Fibroblast of skin of back (primary cell): ENCODE measurements around the gene SNAI1.

ENCODE experiments used
- DNase-seq: peaks from one replicate; pipeline ENCODE4 v3.0.0-alpha.2; 2013

Gene SNAI1

GRCh38 chr20:50013976-50014375, 31.2 kb downstream of the SNAI1 start:
- no peak for DNase-seq

- no peak for DNase-seq
These were observed 32.1 kb downstream of the SNAI1 start for GRCh38 chr20:50014570-50015562.

DNA sequence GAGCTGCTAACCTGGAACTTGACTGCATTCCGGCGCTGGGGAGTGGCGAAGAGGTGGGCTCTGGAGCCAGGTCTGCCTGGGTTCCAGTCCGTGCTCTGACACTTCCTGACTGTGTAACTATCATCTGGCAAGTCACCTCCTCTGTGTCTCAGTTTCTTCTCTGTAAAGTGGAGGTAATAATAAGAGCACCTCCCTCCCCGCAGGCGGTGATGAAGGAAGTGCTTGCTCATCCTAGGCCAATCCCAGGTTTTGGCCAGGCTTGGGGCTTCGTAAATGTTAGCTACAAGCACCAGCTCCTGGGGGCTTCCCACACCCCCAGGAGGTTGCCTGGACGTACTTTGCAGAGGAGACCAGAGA, 32.8 kb downstream of the SNAI1 start:
- no peak for DNase-seq

DNA sequence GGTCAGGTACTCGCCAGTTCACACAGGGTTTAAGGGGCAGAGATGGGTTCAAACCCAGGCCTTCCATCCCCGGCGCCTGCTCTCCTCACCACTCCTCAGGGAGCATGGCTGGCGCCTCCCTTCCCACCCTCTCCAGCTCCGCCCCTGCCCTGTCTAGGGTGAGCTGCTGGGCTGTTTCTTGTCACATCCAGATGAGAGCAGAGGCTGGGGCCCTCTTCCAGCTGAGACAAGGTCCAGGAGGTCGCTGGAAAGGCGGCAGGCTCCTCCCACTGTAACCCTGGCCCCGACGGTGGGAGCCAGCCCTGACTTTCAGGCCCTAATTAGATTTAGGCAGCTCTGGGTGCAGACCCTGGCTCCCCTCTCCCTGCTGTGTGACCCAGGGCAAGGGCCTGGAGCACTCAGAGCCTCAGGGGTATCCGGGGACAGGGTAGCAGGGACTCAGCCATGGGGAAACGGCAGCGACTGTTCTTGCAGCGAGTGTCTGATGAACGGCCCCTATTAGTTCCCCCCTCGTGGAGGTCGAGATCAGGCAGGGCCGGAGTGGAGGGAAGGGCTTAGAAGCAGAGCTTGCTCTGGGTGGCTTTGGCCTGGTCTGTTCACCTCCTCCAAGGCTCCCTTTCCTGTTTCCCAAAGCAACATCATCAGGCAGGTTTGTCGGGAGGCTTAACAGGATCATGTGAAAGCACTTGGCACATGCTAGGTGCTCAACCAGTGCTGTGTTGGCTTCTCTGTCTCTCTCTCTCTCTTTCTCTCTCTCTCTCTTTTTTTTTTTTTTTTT, 33.4 kb downstream of the SNAI1 start:
- no peak for DNase-seq

GRCh38 chr20:50017160-50017559, 34.4 kb downstream of the SNAI1 start:
- DNase-seq, result no peak

GRCh38 chr20:50017576-50018248, 34.9 kb downstream of the SNAI1 start:
- DNase-seq, result peak; percentile 35

DNA sequence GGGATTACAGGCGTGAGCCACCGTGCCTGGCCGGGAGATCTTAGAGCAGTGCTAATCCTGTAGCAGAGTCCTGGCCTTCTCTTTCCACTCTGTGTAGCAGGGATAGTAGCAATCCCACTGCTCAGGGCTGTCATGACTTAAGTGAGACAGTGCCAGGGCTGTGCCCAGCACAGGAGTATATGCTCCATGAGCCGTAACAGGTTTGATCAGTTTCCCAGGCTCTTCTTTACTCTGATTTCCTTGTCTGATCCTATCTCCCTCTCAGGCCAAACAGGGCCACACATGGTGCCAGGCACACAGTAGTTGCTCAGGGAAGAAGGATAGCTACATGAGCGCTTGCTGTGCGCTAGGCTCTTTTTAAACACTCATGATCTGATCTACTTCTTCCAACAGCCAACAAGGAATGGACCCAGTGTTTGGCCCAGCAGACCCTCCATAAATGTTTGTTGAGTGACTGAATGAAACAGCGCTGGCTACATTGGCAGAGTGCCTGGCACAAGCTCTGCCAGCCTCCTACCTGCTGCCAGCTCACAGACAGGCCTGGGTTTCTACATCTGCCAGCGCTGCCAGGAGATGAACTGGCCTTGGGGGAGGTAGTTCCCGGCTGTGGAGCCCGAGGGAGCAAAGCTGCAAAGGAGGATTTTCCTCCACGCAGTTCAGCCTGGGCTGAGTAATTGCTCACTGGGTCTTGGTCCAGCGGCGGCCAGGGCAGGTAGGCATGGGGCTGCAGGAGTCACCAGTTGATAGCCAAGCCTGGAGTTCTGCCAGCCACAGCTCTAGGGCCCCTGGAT, 36.9 kb downstream of the SNAI1 start:
- DNase-seq, result no peak

DNA sequence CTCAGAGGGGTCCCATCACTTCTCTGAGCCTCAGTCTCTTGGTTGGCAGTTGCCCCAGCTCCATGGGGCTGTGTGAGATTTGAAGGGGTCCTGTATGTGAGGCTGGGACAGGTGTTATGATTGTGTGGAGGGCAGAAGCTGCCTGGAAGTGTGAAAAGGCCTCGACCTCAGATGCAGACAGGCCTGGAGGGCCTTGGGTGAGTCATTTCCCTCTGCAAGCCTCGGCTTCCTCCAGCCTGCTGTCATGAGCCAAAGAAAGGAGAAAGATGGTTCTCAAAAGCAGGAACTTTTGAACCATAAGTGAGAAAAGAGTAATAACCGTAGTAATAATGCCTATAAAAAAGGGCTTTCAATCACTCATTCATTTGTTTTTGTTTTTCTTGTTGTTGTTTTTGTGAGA, 37.5 kb downstream of the SNAI1 start:
- DNase-seq, result peak; percentile 44

DNA sequence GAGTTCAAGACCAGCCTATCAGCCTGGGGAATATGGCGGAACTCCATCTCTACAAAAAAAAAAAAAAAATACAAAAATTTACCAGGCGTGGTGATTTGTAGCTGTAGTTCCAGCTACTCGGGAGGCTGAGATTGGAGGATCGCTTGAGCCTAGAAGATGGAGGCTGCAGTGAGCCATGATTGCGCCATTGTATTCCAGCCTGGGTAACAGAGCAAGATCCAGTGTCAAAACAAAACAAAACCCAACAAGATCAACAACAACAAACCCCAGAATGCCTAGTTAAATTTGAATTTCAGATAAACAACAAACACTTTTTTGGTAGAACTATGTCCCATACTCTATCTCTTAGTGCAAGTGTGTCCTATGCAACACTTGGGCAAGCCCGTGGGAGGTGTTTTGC, 39.9 kb downstream of the SNAI1 start:
- DNase-seq, result no peak

GRCh38 chr20:50023116-50023805, 40.5 kb downstream of the SNAI1 start:
- DNase-seq, result no peak

DNA sequence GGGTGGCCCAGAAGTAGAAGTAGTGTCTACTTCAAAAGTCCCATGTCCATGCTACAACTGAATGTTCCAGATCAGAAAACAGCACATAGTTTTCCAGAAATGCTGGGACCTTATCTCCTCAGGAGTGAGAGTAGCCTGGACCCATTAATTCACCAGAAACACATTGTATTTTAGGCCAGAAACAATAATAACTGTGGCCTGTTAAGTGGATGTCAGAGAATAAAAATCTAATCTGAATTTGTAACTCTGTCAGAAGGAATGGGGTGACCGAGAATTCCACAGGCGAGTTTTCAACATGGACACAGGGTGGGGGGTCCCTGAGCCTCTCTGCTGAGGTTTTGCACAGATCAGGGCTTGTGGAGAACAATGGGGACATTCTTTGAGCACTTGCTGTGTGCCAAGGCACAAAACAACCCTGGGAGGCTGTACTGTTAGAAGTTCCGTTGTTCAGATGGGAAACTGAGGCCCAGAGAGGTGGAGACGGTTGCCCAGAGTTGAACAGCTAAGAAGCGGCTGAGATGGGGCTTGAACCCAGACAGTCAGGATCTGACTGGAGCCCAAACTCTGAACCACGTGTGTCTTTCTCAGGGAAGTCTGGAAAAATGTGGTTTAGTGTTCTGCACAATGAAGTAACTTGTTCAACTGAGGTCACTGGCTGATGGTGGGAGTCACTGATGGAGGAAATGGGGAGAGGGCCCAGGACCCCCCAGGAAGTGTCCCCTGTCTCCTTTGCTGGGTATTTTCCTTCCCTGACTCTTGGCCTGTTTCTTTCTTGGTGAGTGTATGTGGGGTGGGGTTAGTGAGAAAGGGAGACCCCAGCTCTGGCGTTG, 44.2 kb downstream of the SNAI1 start:
- no peak for DNase-seq

- peak; percentile 90 for DNase-seq
These were observed 44.9 kb downstream of the SNAI1 start for GRCh38 chr20:50027611-50028105.

DNA sequence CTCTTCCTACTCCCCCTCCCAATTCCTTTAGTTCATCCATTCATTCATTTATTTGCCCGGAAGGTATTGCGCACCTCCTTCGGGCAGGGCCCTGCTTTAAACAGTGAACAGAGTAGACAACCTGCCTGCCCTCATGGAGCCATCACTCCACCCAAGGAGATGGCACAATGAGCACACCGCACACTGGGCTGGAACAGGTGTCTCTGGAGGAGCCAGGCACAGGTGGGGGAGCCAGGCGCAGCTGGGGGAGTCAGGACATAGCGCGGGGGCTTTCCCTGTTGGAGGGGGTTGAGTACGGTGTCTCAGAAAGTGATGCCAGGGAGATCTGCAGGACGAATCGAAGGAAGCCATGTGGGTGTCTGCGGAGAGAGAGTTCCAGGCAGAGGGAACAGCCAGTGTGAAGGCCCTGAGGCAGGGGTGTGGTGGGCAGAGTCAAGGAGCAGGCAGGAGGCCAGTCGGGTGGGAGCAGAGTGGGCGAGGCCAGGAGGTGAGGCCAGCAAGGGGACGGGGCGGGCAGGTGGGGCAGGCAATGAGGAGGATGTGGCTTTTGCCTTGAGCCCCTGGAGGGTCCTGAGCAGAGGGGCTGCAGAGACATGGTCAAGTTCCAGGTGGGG, 46.4 kb downstream of the SNAI1 start:
- DNase-seq, result no peak

GRCh38 chr20:50029697-50030461, 47.1 kb downstream of the SNAI1 start:
- peak; percentile 72 for DNase-seq

DNA sequence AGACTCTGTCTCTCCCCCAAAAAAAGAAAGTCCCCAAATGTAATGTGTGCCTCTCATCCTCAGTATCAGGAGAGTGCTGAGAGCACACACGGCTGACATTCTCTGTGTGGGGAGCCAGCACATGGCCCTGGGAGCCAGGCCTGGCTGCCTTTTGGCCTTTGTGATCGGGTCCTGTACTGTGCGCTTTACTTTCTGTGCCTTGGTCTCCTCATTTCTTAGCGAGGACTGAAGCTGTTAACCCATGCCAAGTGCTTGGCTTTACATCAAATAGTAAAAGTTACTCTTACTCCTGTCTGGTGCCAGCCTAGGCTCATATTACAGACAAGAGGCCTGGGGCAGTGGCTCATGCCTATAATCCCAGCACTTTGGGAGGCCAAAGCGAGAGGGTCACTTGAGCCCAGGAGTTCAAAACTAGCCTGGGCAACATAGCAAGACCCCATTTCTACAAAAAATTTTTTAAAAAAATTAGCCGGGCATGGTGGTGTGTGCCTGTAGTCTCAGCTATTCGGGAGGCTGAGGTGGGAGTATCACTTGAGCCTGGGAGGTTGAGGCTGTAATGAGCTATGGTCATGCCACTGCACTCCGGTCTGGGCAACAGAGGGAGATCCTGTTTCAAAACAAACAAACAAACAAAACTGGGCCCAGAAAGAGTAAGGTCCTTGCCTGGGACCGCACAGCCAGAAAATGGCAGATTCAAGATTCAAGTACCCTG, 50.3 kb downstream of the SNAI1 start:
- no peak for DNase-seq

- DNase-seq, result peak; percentile 53
These were observed 51.9 kb downstream of the SNAI1 start for GRCh38 chr20:50034567-50035180.

DNA sequence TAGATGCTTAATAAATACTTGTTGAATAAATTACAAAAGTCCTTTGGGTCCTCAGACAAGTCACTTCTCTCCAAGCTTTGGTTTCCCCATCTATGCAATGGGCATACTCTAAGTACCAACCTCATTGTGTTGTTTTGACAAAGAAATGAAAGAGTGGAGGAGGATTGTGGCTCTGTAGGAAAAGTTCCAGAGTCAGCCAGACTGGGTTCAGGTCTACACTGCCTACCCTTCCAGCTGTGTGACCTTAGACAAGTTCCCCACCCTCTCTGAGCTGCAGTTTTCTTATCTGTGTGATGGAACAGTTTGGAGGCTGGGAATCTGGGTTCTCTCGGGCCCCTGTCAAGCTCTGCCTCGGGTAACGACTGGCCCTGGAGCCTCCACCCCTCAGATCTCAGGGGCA, 53.9 kb downstream of the SNAI1 start:
- DNase-seq, result no peak

DNA sequence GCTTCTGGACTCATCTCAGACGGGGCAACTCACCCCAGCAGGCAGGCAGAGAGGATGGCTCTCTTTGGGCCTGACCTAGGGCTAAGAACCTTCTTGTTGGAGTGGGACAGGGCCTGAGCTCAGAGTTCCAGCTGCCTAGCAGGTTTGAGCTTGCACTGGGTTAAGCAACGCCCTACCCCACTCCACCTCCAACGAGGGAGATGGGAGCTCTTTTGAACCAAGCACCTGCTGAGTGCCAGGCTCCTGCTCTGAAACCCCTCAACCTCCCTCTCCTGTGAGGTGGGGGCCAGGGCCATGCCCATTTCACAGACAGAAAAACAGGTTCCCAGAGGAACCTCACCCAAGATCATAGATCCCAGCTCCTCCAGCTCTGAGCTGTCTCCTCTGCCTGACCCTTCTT, 54.3 kb downstream of the SNAI1 start:
- DNase-seq, result no peak
